K562 (cell line): ENCODE measurements around the gene OXA1L. TPM values are rescaled to one million over a fixed set of nuclear protein-coding genes. Genes with fewer than 3 reads are reported as not detected.

Source experiments
- ARID2 ChIP-seq: fragments of 450-650 bp; IDR thresholded peaks from 2 replicates; pipeline ENCODE4 v1.6.1; 2017; ENCODE audit warnings: antibody characterized with exemption, mild to moderate bottlenecking
- BHLHE40 ChIP-seq: IDR thresholded peaks from 2 replicates; pipeline ENCODE4 v1.6.1; 2011; ENCODE audit warnings: low read length, improper control_type of control experiment
- CBX5 ChIP-seq: IDR thresholded peaks from 2 replicates; pipeline ENCODE4 v1.6.1; 2014; ENCODE audit warnings: low read depth, borderline replicate concordance
- FOXA1 ChIP-seq: fragments of 450-650 bp; IDR thresholded peaks from 2 replicates; pipeline ENCODE4 v1.6.1; 2016; ENCODE audit warnings: mild to moderate bottlenecking, borderline replicate concordance
- GABPA ChIP-seq: fragments of 200-800 bp; sonication (Bioruptor generic); conservative IDR thresholded peaks from 2 replicates; pipeline ENCODE4 v1.6.1; 2016; ENCODE audit warnings: low read depth, missing genetic modification characterization, missing compliant biosample characterization
- GTF3C2 ChIP-seq: IDR thresholded peaks from 3 replicates; pipeline ENCODE4 v1.6.1; 2011; ENCODE audit warnings: borderline replicate concordance, mild to moderate bottlenecking, moderate library complexity; ENCODE audit not compliant: insufficient read length; ENCODE audit errors: extremely low read depth
- KDM1A ChIP-seq, 2 experiments: fragments of 450-650 bp; IDR thresholded peaks; 2 replicates each; pipeline ENCODE4 v1.6.1; 2016; ENCODE audit warnings: mild to moderate bottlenecking in 2 of 2
- KDM4B ChIP-seq, 2 experiments: fragments of 450-650 bp in 1 of 2; sonication (generic) in 1 of 2; IDR thresholded peaks; 2 replicates each; pipeline ENCODE4 v1.6.1; 2016 to 2017; ENCODE audit warnings: borderline replicate concordance in 2 of 2, antibody characterized with exemption in 1 of 2, low read depth in 1 of 2, mild to moderate bottlenecking in 1 of 2
- MXI1 ChIP-seq: IDR thresholded peaks from 2 replicates; pipeline ENCODE4 v1.6.1; 2011; ENCODE audit warnings: low read depth, mild to moderate bottlenecking, improper control_type of control experiment, low read length
- NCOA2 ChIP-seq, 2 experiments: fragments of 450-650 bp; IDR thresholded peaks; 2 replicates each; pipeline ENCODE4 v1.6.1; 2018; ENCODE audit warnings: mild to moderate bottlenecking in 2 of 2, moderate library complexity in 1 of 2; ENCODE audit not compliant: partially characterized antibody in 2 of 2
- PHTF2 ChIP-seq: fragments of 250-450 bp; sonication (Bioruptor Pico); IDR thresholded peaks from 2 replicates; pipeline ENCODE4 v1.5.0; 2021; ENCODE audit warnings: mild to moderate bottlenecking
- PML ChIP-seq: IDR thresholded peaks from 2 replicates; pipeline ENCODE4 v1.6.1; 2012; ENCODE audit warnings: low read length, inconsistent platforms
- PTTG1 ChIP-seq: fragments of 450-650 bp; IDR thresholded peaks from 2 replicates; pipeline ENCODE4 v1.6.1; 2016; ENCODE audit warnings: low read depth, mild to moderate bottlenecking, missing genetic modification characterization, missing compliant biosample characterization
- SP1 ChIP-seq: sonication (generic); formaldehyde crosslinking; IDR thresholded peaks from 2 replicates; pipeline ENCODE4 v1.8.1; 2022; ENCODE audit warnings: mild to moderate bottlenecking, missing genetic modification reagents
- SRF ChIP-seq, 2 experiments: fragments of 250-450, 450-650 bp in 1 of 2; sonication (Bioruptor Pico) in 1 of 2; sonication (generic) in 1 of 2; formaldehyde crosslinking; IDR thresholded peaks; 2 replicates each; pipeline versions ENCODE4 v1.5.0 to v1.5.1; 2020 to 2022; ENCODE audit warnings: mild to moderate bottlenecking in 1 of 2, missing genetic modification reagents in 1 of 2
- TAF1 ChIP-seq: IDR thresholded peaks from 2 replicates; pipeline ENCODE4 v1.6.1; 2011; ENCODE audit warnings: mild to moderate bottlenecking, low read length, moderate library complexity; ENCODE audit not compliant: insufficient read depth, control insufficient read depth, severe bottlenecking; ENCODE audit errors: extremely low read depth
- ZFX ChIP-seq: sonication (generic); formaldehyde crosslinking; IDR thresholded peaks from 2 replicates; pipeline ENCODE4 v1.8.0; 2022; ENCODE audit warnings: mild to moderate bottlenecking, missing genetic modification reagents, moderate library complexity
- ZNF146 ChIP-seq: IDR thresholded peaks from one replicate; pipeline ENCODE4 v1.6.1; 2018; ENCODE audit warnings: missing compliant biosample characterization; ENCODE audit not compliant: unreplicated experiment
- ZNF431 ChIP-seq: sonication (generic); formaldehyde crosslinking; IDR thresholded peaks from 2 replicates; pipeline ENCODE4 v1.8.0; 2022; ENCODE audit warnings: mild to moderate bottlenecking, missing genetic modification reagents
- ZNF717 ChIP-seq: fragments of 250-450 bp; sonication (Bioruptor Pico); IDR thresholded peaks from 2 replicates; pipeline ENCODE4 v1.5.0; 2021
- polyA plus RNA-seq, 8 experiments: library from polyadenylated mRNA; depleted of rRNA in 4 of 8; stranded (reverse) in 5 of 8; unstranded in 3 of 8; fragments of >200 nt; fragmentation: Nextera tagmentation in 2 of 8; fragmentation: Illumina TruSeq in 1 of 8; extraction: Ambion mirVana in 2 of 8; extraction: Trizol in 1 of 8; gene quantifications; 2 replicates each; pipeline versions ENCODE4 v1.2.1 to v1.2.3, GENCODE V29; 2011 to 2014; ENCODE audit warnings: inconsistent platforms in 1 of 8, missing spikeins in 1 of 8
- total RNA-seq, 7 experiments: library from RNA; depleted of rRNA in 6 of 7; stranded (reverse); fragments of >200 nt in 6 of 7; fragmentation: Illumina TruSeq in 2 of 7; extraction: Trizol in 2 of 7; gene quantifications; 2 replicates each; pipeline versions ENCODE4 v1.2.1 to v1.2.3, GENCODE V29; 2011 to 2021; ENCODE audit warnings: low replicate concordance in 1 of 7
- TF ChIP-seq, protein P1 (sequence below): sonication (generic); formaldehyde crosslinking; IDR thresholded peaks from 2 replicates; pipeline ENCODE4 v1.8.0; 2022; ENCODE audit warnings: mild to moderate bottlenecking, missing genetic modification reagents
- TF ChIP-seq, protein P2 (sequence below): IDR thresholded peaks from 2 replicates; pipeline ENCODE4 v1.6.1; 2014; ENCODE audit warnings: antibody characterized with exemption

The OXA1L gene
- total and polyA plus RNA-seq, 9 of the 15 experiments (the other 6 are each of a cell fraction or from before 2014, with no cell fraction given): 100 to 204 (median 145) TPM

- TF ChIP-seq KDM4B (IDR thresholded peaks at IDR 0.05; ENCODE audit: borderline replicate concordance in 2 of 2, low read depth in 1 of 2): no peak
- peak; percentile 64 for TF ChIP-seq SP1
- TF ChIP-seq PHTF2 (CRISPR knock-in tag): no peak
- no peak for TF ChIP-seq CBX5
- no peak for TF ChIP-seq FOXA1
- TF ChIP-seq MXI1: no peak; the same call in 1 of the 2 replicates
- no peak for TF ChIP-seq GTF3C2
- no peak for TF ChIP-seq KDM1A (IDR thresholded peaks at IDR 0.05)
- no peak for TF ChIP-seq ZNF146 (CRISPR knock-in tag)
- peak; percentile 66 for TF ChIP-seq PML
- TF ChIP-seq, protein P1, sequence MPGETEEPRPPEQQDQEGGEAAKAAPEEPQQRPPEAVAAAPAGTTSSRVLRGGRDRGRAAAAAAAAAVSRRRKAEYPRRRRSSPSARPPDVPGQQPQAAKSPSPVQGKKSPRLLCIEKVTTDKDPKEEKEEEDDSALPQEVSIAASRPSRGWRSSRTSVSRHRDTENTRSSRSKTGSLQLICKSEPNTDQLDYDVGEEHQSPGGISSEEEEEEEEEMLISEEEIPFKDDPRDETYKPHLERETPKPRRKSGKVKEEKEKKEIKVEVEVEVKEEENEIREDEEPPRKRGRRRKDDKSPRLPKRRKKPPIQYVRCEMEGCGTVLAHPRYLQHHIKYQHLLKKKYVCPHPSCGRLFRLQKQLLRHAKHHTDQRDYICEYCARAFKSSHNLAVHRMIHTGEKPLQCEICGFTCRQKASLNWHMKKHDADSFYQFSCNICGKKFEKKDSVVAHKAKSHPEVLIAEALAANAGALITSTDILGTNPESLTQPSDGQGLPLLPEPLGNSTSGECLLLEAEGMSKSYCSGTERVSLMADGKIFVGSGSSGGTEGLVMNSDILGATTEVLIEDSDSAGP (CRISPR knock-in tag): no peak
- peak; percentile 98 for TF ChIP-seq TAF1
- TF ChIP-seq NCOA2 (IDR thresholded peaks at IDR 0.05; ENCODE audit: partially characterized antibody in 2 of 2): no peak
- TF ChIP-seq PTTG1: no peak
- TF ChIP-seq SRF (CRISPR knock-in tag; IDR thresholded peaks at IDR 0.05): no peak
- no peak for TF ChIP-seq ZNF431 (CRISPR knock-in tag)
- TF ChIP-seq, protein P2, sequence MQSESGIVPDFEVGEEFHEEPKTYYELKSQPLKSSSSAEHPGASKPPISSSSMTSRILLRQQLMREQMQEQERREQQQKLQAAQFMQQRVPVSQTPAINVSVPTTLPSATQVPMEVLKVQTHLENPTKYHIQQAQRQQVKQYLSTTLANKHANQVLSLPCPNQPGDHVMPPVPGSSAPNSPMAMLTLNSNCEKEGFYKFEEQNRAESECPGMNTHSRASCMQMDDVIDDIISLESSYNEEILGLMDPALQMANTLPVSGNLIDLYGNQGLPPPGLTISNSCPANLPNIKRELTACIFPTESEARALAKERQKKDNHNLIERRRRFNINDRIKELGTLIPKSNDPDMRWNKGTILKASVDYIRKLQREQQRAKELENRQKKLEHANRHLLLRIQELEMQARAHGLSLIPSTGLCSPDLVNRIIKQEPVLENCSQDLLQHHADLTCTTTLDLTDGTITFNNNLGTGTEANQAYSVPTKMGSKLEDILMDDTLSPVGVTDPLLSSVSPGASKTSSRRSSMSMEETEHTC: no peak
- TF ChIP-seq ZNF717: no peak
- peak; percentile 92 for TF ChIP-seq GABPA
- TF ChIP-seq ARID2: no peak
- peak; percentile 90 for TF ChIP-seq ZFX (CRISPR knock-in tag)
- peak; percentile 36; the same call in 1 of the 2 replicates for TF ChIP-seq BHLHE40
Observed at GRCh38 chr14:22766457-22767322, at the start of gene OXA1L (continued).
